ENCODE data around the gene FBXW10B.

- TF ChIP-seq CTCF (IDR thresholded peaks at IDR 0.05) (no peak), EZH2 (IDR thresholded peaks at IDR 0.05; ENCODE audit: borderline replicate concordance, insufficient read depth, low read depth, low read length, poor library complexity, severe bottlenecking) (no peak)
These were observed 28.9 kb upstream of the FBXW10B start for GRCh38 chr17:15648386-15648785.
